Breast epithelium (tissue), 4 donors: ENCODE results near the gene PKN3. TPM values are rescaled to one million over a fixed set of nuclear protein-coding genes. Genes with fewer than 3 reads are reported as not detected.

Source experiments
- DNase-seq, 2 donors: peaks; one replicate each; pipeline ENCODE4 v3.0.0-alpha.2; 2019; ENCODE audit warnings: low spot score in 2 of 2
- H3K27ac ChIP-seq, 2 donors: fragments of 200-600 bp; sonication (generic) in 1 of 2; one replicate each; pipeline ENCODE4 v1.5.1; 2016 to 2019; ENCODE audit warnings: mild to moderate bottlenecking in 1 of 2
- H3K27me3 ChIP-seq, 2 donors: fragments of 200-600 bp; sonication (generic) in 1 of 2; one replicate each; pipeline versions ENCODE4 v1.5.1 to v1.6.0; 2017 to 2019; ENCODE audit warnings: control low read depth in 1 of 2, mild to moderate bottlenecking in 1 of 2
- H3K36me3 ChIP-seq: fragments of 200-600 bp; one replicate; pipeline ENCODE4 v1.5.1; 2019
- H3K4me1 ChIP-seq, 2 donors: fragments of 200-600 bp; sonication (generic); one replicate each; pipeline ENCODE4 v1.5.1; 2016 to 2019; ENCODE audit warnings: control low read depth in 1 of 2
- H3K4me3 ChIP-seq, 3 donors: fragments of 200-600 bp; sonication (generic); 1 replicate in 2 of 3; 2 replicates in 1 of 3; pipeline ENCODE4 v1.5.1; 2016 to 2019; ENCODE audit warnings: mild to moderate bottlenecking in 3 of 3, moderate library complexity in 2 of 3
- H3K9me3 ChIP-seq, 2 donors: fragments of 200-600 bp; sonication (generic) in 1 of 2; one replicate each; pipeline ENCODE4 v1.5.1; 2016 to 2019; ENCODE audit warnings: control low read depth in 1 of 2
- POLR2A ChIP-seq: fragments of 450-650 bp; IDR thresholded peaks from one replicate; pipeline ENCODE4 v1.6.1; 2016; ENCODE audit warnings: antibody characterized with exemption, mild to moderate bottlenecking, moderate library complexity
- POLR2AphosphoS5 ChIP-seq, 3 donors: sonication (generic); formaldehyde crosslinking; IDR thresholded peaks; one replicate each; pipeline ENCODE4 v1.6.1; 2017; ENCODE audit warnings: antibody characterized with exemption in 3 of 3
- intact Hi-C: fragments of 100-400 bp; cut with DNase I; formaldehyde crosslinking; loops from one replicate; pipeline ENCODE4 v1.15.1; 2023; ENCODE audit warnings: low total_unique reads
- total RNA-seq, 3 donors: library from RNA; depleted of rRNA; stranded (reverse); fragments of >200 nt; gene quantifications; one replicate each; pipeline ENCODE4 v1.1.0, GENCODE V29; 2016
- TF ChIP-seq, protein P1 (sequence below), 3 donors: fragments of 450-650 bp; IDR thresholded peaks; one replicate each; pipeline ENCODE4 v1.5.1; 2016 to 2017; ENCODE audit warnings: antibody characterized with exemption in 3 of 3, mild to moderate bottlenecking in 3 of 3, moderate library complexity in 3 of 3

PKN3 gene
- total RNA-seq, 3 donors from 2014 or later: 2.6 to 8.5 (median 7.0) TPM

DNA sequence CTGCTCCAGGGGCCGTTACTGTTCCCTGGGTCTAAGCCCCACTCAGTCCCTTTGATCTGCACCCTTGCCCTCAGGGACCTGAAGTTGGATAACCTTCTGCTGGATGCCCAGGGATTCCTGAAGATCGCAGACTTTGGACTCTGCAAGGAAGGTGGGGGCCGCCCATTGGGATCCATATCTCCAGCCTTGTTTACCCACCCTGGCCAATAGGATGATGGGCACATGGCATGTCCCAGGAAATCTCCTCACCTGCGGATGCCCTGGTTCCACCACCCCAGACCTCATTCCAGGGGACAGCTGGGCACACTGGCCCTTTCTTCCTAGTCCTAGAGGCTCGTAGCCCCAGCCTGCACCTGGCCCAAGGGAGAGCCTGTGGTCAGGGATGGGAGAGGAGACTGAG lies 16.2 kb downstream of the PKN3 start:
- TF ChIP-seq POLR2AphosphoS5 (IDR thresholded peaks at IDR 0.05): no peak
- TF ChIP-seq, protein P1, sequence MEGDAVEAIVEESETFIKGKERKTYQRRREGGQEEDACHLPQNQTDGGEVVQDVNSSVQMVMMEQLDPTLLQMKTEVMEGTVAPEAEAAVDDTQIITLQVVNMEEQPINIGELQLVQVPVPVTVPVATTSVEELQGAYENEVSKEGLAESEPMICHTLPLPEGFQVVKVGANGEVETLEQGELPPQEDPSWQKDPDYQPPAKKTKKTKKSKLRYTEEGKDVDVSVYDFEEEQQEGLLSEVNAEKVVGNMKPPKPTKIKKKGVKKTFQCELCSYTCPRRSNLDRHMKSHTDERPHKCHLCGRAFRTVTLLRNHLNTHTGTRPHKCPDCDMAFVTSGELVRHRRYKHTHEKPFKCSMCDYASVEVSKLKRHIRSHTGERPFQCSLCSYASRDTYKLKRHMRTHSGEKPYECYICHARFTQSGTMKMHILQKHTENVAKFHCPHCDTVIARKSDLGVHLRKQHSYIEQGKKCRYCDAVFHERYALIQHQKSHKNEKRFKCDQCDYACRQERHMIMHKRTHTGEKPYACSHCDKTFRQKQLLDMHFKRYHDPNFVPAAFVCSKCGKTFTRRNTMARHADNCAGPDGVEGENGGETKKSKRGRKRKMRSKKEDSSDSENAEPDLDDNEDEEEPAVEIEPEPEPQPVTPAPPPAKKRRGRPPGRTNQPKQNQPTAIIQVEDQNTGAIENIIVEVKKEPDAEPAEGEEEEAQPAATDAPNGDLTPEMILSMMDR (IDR thresholded peaks at IDR 0.05): no peak
- no peak for DNase-seq
- no peaks in the 10 kb centered on the region for H3K36me3 ChIP-seq
- H3K27me3 ChIP-seq: no peaks in the 10 kb centered on the region
- H3K4me3 ChIP-seq: no peak overlapping the region
- H3K4me1 ChIP-seq: peaks cover 0 to 4% of the 10 kb centered on the region in 2 donors
- H3K27ac ChIP-seq: no peak overlapping the region
- no peaks in the 10 kb centered on the region for H3K9me3 ChIP-seq
- intact Hi-C loops: no loop called here

DNA sequence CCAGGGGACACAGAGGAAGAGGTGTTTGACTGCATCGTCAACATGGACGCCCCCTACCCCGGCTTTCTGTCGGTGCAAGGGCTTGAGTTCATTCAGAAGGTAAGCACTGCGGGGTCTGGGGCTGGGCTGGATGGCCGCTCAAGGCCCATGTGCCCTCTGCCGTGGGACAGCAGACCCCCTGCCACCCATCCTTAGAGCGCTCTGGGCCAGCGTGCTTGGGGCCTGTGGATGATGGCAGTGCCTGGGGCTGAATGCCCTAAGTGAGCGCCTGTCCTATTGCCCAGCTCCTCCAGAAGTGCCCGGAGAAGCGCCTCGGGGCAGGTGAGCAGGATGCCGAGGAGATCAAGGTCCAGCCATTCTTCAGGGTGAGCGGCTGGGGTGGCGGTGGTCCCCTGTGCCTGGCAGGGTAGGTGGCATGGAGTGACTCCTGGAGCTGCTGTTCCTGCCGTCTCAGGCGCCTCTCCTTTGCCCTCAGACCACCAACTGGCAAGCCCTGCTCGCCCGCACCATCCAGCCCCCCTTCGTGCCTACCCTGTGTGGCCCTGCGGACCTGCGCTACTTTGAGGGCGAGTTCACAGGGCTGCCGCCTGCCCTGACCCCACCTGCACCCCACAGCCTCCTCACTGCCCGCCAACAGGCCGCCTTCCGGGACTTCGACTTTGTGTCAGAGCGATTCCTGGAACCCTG lies 17.8 kb downstream of the PKN3 start:
- peak overlapping the region in 1 of 2 donors; percentile 68 for H3K27ac ChIP-seq
- H3K4me3 ChIP-seq: no peak overlapping the region
- H3K9me3 ChIP-seq: no peaks in the 10 kb centered on the region
- DNase-seq: no peak
- peaks cover 0 to 9% of the 10 kb centered on the region in 2 donors for H3K4me1 ChIP-seq
- intact Hi-C loops: no loop called here
- TF ChIP-seq POLR2AphosphoS5 (IDR thresholded peaks at IDR 0.05) (no peak), POLR2A (no peak)
- TF ChIP-seq, protein P1 (IDR thresholded peaks at IDR 0.05): no peak
- H3K36me3 ChIP-seq: no peaks in the 10 kb centered on the region
- no peaks in the 10 kb centered on the region for H3K27me3 ChIP-seq

DNA sequence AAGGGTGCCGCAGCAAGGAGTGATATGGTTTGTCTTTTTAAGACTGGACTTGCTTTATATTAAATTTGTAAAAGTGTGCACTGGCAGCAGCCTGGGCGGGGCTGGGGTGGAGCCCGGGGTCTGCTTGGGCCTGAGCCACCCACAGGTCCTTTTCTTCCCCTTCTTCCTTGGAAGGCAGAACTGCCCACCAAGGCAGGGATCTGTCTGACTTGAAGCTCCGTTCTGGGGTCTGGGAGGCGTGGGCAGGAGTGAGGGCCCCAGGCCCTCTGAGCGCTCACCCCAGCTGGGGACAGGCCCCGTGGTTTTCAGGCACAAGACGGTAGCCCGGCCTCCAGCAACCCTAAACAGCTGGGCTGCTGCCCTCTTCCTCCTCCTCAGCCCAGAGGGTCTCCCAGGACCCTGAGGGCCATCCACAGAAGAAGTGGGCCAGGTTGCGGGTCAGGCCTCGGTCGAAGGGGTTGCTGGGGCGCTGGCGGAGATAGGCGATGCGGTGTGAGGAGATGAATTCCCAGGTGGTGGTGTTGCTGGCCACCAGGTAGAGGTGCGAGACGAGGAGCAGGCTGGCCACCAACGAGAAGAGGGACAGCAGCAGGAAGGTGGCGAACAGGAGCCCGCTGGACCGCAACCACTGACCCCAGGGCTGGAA lies 18.7 kb downstream of the PKN3 start:
- Histone ChIP-seq H3K27me3 (no peaks in the 10 kb centered on the region), H3K4me3 (no peak overlapping the region), H3K9me3 (no peaks in the 10 kb centered on the region), H3K4me1 (peaks cover 0 to 9% of the 10 kb centered on the region in 2 donors), H3K36me3 (no peaks in the 10 kb centered on the region), H3K27ac (no peak overlapping the region)
- TF ChIP-seq, protein P1 (IDR thresholded peaks at IDR 0.05): no peak
- no peak for TF ChIP-seq POLR2AphosphoS5 (IDR thresholded peaks at IDR 0.05)
- intact Hi-C loops: no loop called here
- DNase-seq: no peak

DNA sequence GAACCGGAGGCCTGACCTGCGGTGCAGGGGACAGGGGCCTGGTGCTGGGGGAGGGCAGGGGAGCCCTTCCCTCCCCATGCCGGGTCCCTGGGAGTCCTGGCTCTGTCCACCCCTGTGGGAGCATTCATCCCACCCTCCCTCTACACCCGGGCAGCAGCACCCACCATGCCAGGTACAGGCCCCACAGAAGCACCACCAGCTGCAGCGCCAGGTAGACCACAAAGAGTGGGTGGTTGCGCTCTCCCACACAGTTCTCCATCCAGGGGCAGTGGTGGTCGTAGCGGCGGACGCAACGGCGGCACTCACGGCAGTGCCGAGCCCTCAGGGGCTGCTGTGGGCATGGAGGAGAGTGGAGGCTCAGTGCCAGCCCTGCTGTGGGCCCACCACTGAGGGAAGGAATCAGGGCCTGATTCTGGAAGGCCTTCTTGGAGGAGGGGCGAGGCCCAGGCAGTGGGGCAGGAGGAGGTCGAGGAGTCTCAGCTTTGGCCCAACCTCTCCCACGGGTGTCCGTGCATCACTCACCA lies 19.2 kb downstream of the PKN3 start:
- TF ChIP-seq, protein P1 (IDR thresholded peaks at IDR 0.05): no peak
- intact Hi-C loops: no loop called here
- H3K4me1 ChIP-seq: peaks cover 0 to 9% of the 10 kb centered on the region in 2 donors
- no peak for DNase-seq
- no peaks in the 10 kb centered on the region for H3K36me3 ChIP-seq
- no peak overlapping the region for H3K27ac ChIP-seq
- no peak overlapping the region for H3K4me3 ChIP-seq
- no peaks in the 10 kb centered on the region for H3K27me3 ChIP-seq
- no peaks in the 10 kb centered on the region for H3K9me3 ChIP-seq
